Upper lobe of right lung (tissue), 1 donor: ENCODE measurements around the gene AUH. TPM values are rescaled to one million over a fixed set of nuclear protein-coding genes. Genes with fewer than 3 reads are reported as not detected.

Experiments
- ATAC-seq: fragments of 200-7000 bp; cut with Tn5 transposase; one replicate; pipeline ENCODE4 v1.9.1; 2020; ENCODE audit warnings: mild to moderate bottlenecking, moderate library complexity
- DNase-seq: peaks from one replicate; pipeline ENCODE4 v3.0.0-alpha.2; 2020
- H3K27ac ChIP-seq: fragments of 200-600 bp; one replicate; pipeline ENCODE4 v1.8.0; 2022
- H3K27me3 ChIP-seq: fragments of 200-600 bp; one replicate; pipeline ENCODE4 v1.8.0; 2022; ENCODE audit warnings: mild to moderate bottlenecking
- H3K36me3 ChIP-seq: fragments of 200-600 bp; one replicate; pipeline ENCODE4 v1.8.0; 2022
- H3K4me1 ChIP-seq: fragments of 200-600 bp; one replicate; pipeline ENCODE4 v1.8.0; 2022
- H3K4me3 ChIP-seq: fragments of 200-600 bp; one replicate; pipeline ENCODE4 v1.8.0; 2022; ENCODE audit warnings: mild to moderate bottlenecking
- H3K9me3 ChIP-seq: fragments of 200-600 bp; one replicate; pipeline ENCODE4 v1.8.0; 2022
- CTCF ChIP-seq: fragments of 200-600 bp; IDR thresholded peaks from one replicate; pipeline ENCODE4 v1.8.0; 2022; ENCODE audit warnings: antibody characterized with exemption
- intact Hi-C: fragments of 100-400 bp; cut with DNase I; formaldehyde crosslinking; loops from one replicate; pipeline ENCODE4 v1.11.0; 2022
- total RNA-seq: library from RNA; stranded (reverse); fragmentation: NEBNext Ultra II Directional; extraction: Animal tissue kit (Norgen Biotek cat#: 25700); gene quantifications from one replicate; pipeline ENCODE4 v1.2.1, GENCODE V29; 2021
- donor health status: DM: no; HTN: yes; CAD: no; lungs with severe emphysema.

Gene AUH
- total RNA-seq, 1 donor from 2014 or later, result 18.6 TPM

DNA sequence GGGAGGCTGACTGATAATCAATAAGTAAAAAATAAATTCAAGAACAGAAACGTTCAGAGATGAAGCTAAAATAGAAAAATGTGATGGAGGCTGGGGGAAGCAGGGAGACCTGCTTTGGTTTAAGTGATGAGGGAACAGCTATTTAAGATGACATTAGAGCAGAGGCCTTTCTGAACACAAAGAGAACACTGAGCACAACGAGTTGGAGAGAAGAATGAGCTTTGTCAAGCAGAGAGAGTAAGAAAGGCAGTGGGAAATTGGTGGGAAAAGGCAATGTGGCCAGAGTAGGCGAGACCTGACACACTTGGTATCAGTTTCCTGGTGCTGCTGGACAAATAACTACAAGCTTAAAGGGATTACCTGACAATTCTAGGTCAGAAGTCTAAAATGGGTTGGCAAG lies 20.0 kb downstream of the AUH start:
- Histone ChIP-seq H3K9me3 (no peaks in the 10 kb centered on the region), H3K27me3 (no peaks in the 10 kb centered on the region), H3K36me3 (peaks cover 20% of the 10 kb centered on the region), H3K4me1 (no peaks in the 10 kb centered on the region), H3K4me3 (no peak overlapping the region), H3K27ac (no peak overlapping the region)
- intact Hi-C loops, result no loop called here
- no peak for ATAC-seq
- no peak for TF ChIP-seq CTCF
- DNase-seq, result no peak

GRCh38 chr9:91341258-91341746 lies 20.4 kb downstream of the AUH start:
- DNase-seq (no peak), ATAC-seq (no peak)
- intact Hi-C loops, result no loop called here
- Histone ChIP-seq H3K4me1 (no peaks in the 10 kb centered on the region), H3K27me3 (no peaks in the 10 kb centered on the region), H3K4me3 (no peak overlapping the region), H3K9me3 (no peaks in the 10 kb centered on the region), H3K36me3 (peaks cover 20% of the 10 kb centered on the region), H3K27ac (no peak overlapping the region)
- TF ChIP-seq CTCF, result no peak

- H3K4me1 ChIP-seq, result no peaks in the 10 kb centered on the region
- H3K36me3 ChIP-seq, result peaks cover 20% of the 10 kb centered on the region
- no peaks in the 10 kb centered on the region for H3K27me3 ChIP-seq
- DNase-seq (no peak), ATAC-seq (no peak)
- no peak overlapping the region for H3K27ac ChIP-seq
- H3K4me3 ChIP-seq, result no peak overlapping the region
- no peak for TF ChIP-seq CTCF
- no peaks in the 10 kb centered on the region for H3K9me3 ChIP-seq
- intact Hi-C loops, result no loop called here
These were observed 21.2 kb downstream of the AUH start for GRCh38 chr9:91340395-91340967.

- no peak for ATAC-seq
- H3K27ac ChIP-seq, result no peak overlapping the region
- DNase-seq, result no peak
- no peaks in the 10 kb centered on the region for H3K4me1 ChIP-seq
- no peak for TF ChIP-seq CTCF
- no peaks in the 10 kb centered on the region for H3K27me3 ChIP-seq
- no peaks in the 10 kb centered on the region for H3K9me3 ChIP-seq
- H3K4me3 ChIP-seq, result no peak overlapping the region
- intact Hi-C loops, result no loop called here
- H3K36me3 ChIP-seq, result peaks cover 20% of the 10 kb centered on the region
These were observed 23.0 kb downstream of the AUH start for GRCh38 chr9:91338681-91339080.

DNA sequence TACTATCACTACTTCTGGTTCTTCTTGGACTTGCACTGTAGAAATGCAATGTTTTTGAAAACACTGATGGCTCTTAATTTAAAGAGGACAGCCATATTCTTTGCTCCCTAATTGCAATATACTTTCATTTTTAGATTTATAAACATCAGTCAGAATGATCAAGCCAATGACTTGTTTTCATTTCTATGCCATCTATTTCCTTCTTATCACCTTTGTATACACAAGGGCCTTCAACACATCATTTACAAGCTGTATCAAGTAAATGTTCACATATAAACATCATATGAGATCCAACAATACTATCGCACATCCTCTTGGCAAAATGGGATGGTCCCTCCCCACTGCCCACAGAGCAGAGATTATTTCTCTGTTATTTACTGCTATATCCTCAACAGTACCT lies 24.9 kb downstream of the AUH start:
- no peaks in the 10 kb centered on the region for H3K27me3 ChIP-seq
- intact Hi-C loops, result no loop called here
- H3K4me1 ChIP-seq, result no peaks in the 10 kb centered on the region
- H3K36me3 ChIP-seq, result peaks cover 14% of the 10 kb centered on the region
- DNase-seq, result no peak
- TF ChIP-seq CTCF, result no peak
- no peak for ATAC-seq
- no peaks in the 10 kb centered on the region for H3K9me3 ChIP-seq
- H3K4me3 ChIP-seq, result no peak overlapping the region
- H3K27ac ChIP-seq, result no peak overlapping the region

DNA sequence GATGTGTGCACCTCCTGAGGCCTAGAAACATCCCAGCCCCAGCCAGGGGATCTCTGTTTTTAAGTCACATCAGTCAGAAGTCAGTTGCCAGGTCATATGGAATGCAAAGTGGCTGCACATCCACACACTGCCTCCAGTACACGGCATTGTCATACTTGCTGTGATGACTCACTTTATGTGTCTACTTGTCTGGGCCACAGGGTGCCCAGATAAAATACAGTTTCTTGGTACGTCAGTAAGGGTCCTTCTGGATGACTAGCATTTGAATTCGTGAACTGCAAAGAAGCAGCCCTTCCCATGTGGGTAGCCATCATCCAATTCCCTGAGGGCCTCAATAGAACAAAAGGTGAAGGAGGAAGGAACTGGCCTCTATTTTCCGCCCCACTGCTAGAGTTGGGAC lies 27.7 kb downstream of the AUH start:
- no peak overlapping the region for H3K27ac ChIP-seq
- H3K27me3 ChIP-seq, result no peaks in the 10 kb centered on the region
- no peaks in the 10 kb centered on the region for H3K9me3 ChIP-seq
- no peak for TF ChIP-seq CTCF
- intact Hi-C loops, result no loop called here
- H3K36me3 ChIP-seq, result peaks cover 5% of the 10 kb centered on the region
- H3K4me1 ChIP-seq, result no peaks in the 10 kb centered on the region
- DNase-seq (no peak), ATAC-seq (no peak)
- H3K4me3 ChIP-seq, result no peak overlapping the region
